Neuronal stem cell (in vitro differentiated cells): Measurements from ENCODE around the gene TSPYL1.

Experiments
- DNase-seq: peaks from one replicate; pipeline ENCODE4 v3.0.0-alpha.2; 2013; ENCODE audit warnings: low spot score
- H2AFZ ChIP-seq: one replicate; pipeline ENCODE4 v1.6.1; 2013; ENCODE audit warnings: mild to moderate bottlenecking, low read length, inconsistent platforms
- H2AK5ac ChIP-seq: 2 replicates; pipeline ENCODE4 v1.6.1; 2013; ENCODE audit warnings: low read depth, mild to moderate bottlenecking, inconsistent platforms, low read length, moderate library complexity, mixed read lengths
- H2BK120ac ChIP-seq: 2 replicates; pipeline ENCODE4 v1.6.1; 2013; ENCODE audit warnings: low read depth, mild to moderate bottlenecking, inconsistent platforms, low read length, moderate library complexity, mixed read lengths
- H2BK12ac ChIP-seq: one replicate; pipeline ENCODE4 v1.6.1; 2013; ENCODE audit warnings: low read length, inconsistent platforms
- H2BK15ac ChIP-seq: 2 replicates; pipeline ENCODE4 v1.6.1; 2013; ENCODE audit warnings: mild to moderate bottlenecking, low read length, inconsistent platforms, mixed read lengths
- H2BK5ac ChIP-seq: one replicate; pipeline ENCODE4 v1.6.1; 2013; ENCODE audit warnings: inconsistent platforms, mild to moderate bottlenecking, low read length, moderate library complexity
- H3K14ac ChIP-seq: one replicate; pipeline ENCODE4 v1.6.1; 2013; ENCODE audit warnings: low read length, inconsistent platforms
- H3K18ac ChIP-seq: 2 replicates; pipeline ENCODE4 v1.6.1; 2013; ENCODE audit warnings: low read length, inconsistent platforms
- H3K23ac ChIP-seq: 2 replicates; pipeline ENCODE4 v1.6.1; 2013; ENCODE audit warnings: low read depth, mild to moderate bottlenecking, mixed read lengths, low read length, inconsistent platforms; ENCODE audit not compliant: poor library complexity
- H3K27ac ChIP-seq: replicated peaks from 3 replicates; pipeline ENCODE4 v1.5.1; 2013; ENCODE audit warnings: low read length, inconsistent platforms
- H3K27me3 ChIP-seq, 3 experiments: 2 replicates each; pipeline ENCODE4 v1.6.1; 2013; ENCODE audit warnings: low read length in 3 of 3, mild to moderate bottlenecking in 2 of 3, inconsistent platforms in 1 of 3, low read depth in 1 of 3, mixed read lengths in 1 of 3, moderate library complexity in 1 of 3; ENCODE audit not compliant: control insufficient read depth in 3 of 3, insufficient read depth in 3 of 3
- H3K36me3 ChIP-seq, 2 donors: replicated peaks in 1 of 2; 2 replicates each; pipeline ENCODE4 v1.6.1; 2013; ENCODE audit warnings: low read length in 2 of 2; ENCODE audit not compliant: control insufficient read depth in 2 of 2, insufficient read depth in 2 of 2
- H3K4ac ChIP-seq: 2 replicates; pipeline ENCODE4 v1.6.1; 2013; ENCODE audit warnings: inconsistent platforms, mild to moderate bottlenecking, low read length, moderate library complexity
- H3K4me1 ChIP-seq, 2 donors: 1 replicate in 1 of 2; 2 replicates in 1 of 2; pipeline ENCODE4 v1.6.1; 2013; ENCODE audit warnings: low read length in 2 of 2, low read depth in 1 of 2; ENCODE audit not compliant: control insufficient read depth in 2 of 2, insufficient read depth in 1 of 2
- H3K4me2 ChIP-seq: one replicate; pipeline ENCODE4 v1.6.1; 2013; ENCODE audit warnings: mild to moderate bottlenecking, low read length, inconsistent platforms; ENCODE audit not compliant: insufficient read depth, poor library complexity, severe bottlenecking
- H3K4me3 ChIP-seq, 2 donors: 2 replicates each; pipeline ENCODE4 v1.5.1; 2013; ENCODE audit warnings: low read length in 2 of 2, mild to moderate bottlenecking in 2 of 2, inconsistent platforms in 1 of 2, moderate library complexity in 1 of 2
- H3K79me1 ChIP-seq: one replicate; pipeline ENCODE4 v1.6.1; 2013; ENCODE audit warnings: low read depth, mild to moderate bottlenecking, inconsistent platforms, low read length, moderate library complexity
- H3K9ac ChIP-seq: one replicate; pipeline ENCODE4 v1.6.1; 2013; ENCODE audit warnings: mild to moderate bottlenecking, low read depth, low read length, inconsistent platforms; ENCODE audit not compliant: poor library complexity
- H3K9me3 ChIP-seq, 2 donors: replicated peaks in 1 of 2; 2 replicates each; pipeline versions ENCODE3 to v1.6.1; 2013; ENCODE audit warnings: low read length in 2 of 2, mild to moderate bottlenecking in 2 of 2, inconsistent platforms in 1 of 2, low read depth in 1 of 2, mixed read lengths in 1 of 2, moderate library complexity in 1 of 2; ENCODE audit not compliant: control insufficient read depth in 2 of 2, insufficient read depth in 1 of 2
- H4K8ac ChIP-seq: one replicate; pipeline ENCODE4 v1.6.1; 2013; ENCODE audit warnings: low read depth, mild to moderate bottlenecking, inconsistent platforms, low read length, moderate library complexity
- H4K91ac ChIP-seq: one replicate; pipeline ENCODE4 v1.6.1; 2013; ENCODE audit warnings: low read length, low read depth, mild to moderate bottlenecking, inconsistent platforms; ENCODE audit not compliant: poor library complexity
- WGBS, 2 donors: extraction: QIAGEN DNeasy Blood & Tissue Kit; methylation state at CpG; one replicate each; pipeline ENCODE4 v1.1.7; 2013; ENCODE audit warnings: missing lambda C conversion rate in 2 of 2, mixed read lengths in 1 of 2; ENCODE audit not compliant: insufficient read length in 2 of 2, insufficient replicate concordance in 1 of 2; ENCODE audit errors: extremely low coverage in 2 of 2; 5-methylcytosine and 5-hydroxymethylcytosine counted together

TSPYL1 gene

GRCh38 chr6:116307001-116307400 is 27.3 kb upstream of the TSPYL1 start:
- Histone ChIP-seq H2BK15ac (no peak overlapping the region), H3K4ac (no peak overlapping the region), H3K14ac (no peak overlapping the region), H3K4me3 (no peak overlapping the region), H2BK5ac (no peak overlapping the region), H3K23ac (no peak overlapping the region), H3K27me3 (no peaks in the 10 kb centered on the region), H3K4me2 (no peak overlapping the region), H3K9ac (no peak overlapping the region), H3K36me3 (no peaks in the 10 kb centered on the region), H3K79me1 (no peaks in the 10 kb centered on the region), H4K91ac (no peak overlapping the region), H3K4me1 (no peaks in the 10 kb centered on the region), H3K18ac (no peak overlapping the region), H3K27ac (no peak overlapping the region), H4K8ac (no peak overlapping the region), H2AFZ (no peak overlapping the region), H2AK5ac (no peak overlapping the region), H3K9me3 (peaks cover 2 to 4% of the 10 kb centered on the region in 2 donors), H2BK120ac (no peak overlapping the region), H2BK12ac (no peak overlapping the region)
- no peak for DNase-seq
- no CpG with 5 or more reads among the region's 1 CpG for WGBS, 2 donors

- H4K91ac ChIP-seq = no peak overlapping the region
- no peak overlapping the region for H3K4me2 ChIP-seq
- H3K9me3 ChIP-seq = peaks cover 0 to 4% of the 10 kb centered on the region in 2 donors
- no peak for DNase-seq
- no peak overlapping the region for H3K27ac ChIP-seq
- H2BK12ac ChIP-seq = no peak overlapping the region
- no peak overlapping the region for H2BK15ac ChIP-seq
- no peak overlapping the region for H2BK5ac ChIP-seq
- H3K27me3 ChIP-seq = no peaks in the 10 kb centered on the region
- H2AK5ac ChIP-seq = no peak overlapping the region
- no peak overlapping the region for H3K4ac ChIP-seq
- no peaks in the 10 kb centered on the region for H3K79me1 ChIP-seq
- H3K4me1 ChIP-seq = peaks cover 0 to 6% of the 10 kb centered on the region in 2 donors
- H3K4me3 ChIP-seq = no peak overlapping the region
- H2BK120ac ChIP-seq = no peak overlapping the region
- no peak overlapping the region for H3K23ac ChIP-seq
- H3K14ac ChIP-seq = no peak overlapping the region
- no peak overlapping the region for H2AFZ ChIP-seq
- no peak overlapping the region for H4K8ac ChIP-seq
- H3K18ac ChIP-seq = no peak overlapping the region
- no peak overlapping the region for H3K9ac ChIP-seq
- H3K36me3 ChIP-seq = no peaks in the 10 kb centered on the region
Measured at GRCh38 chr6:116304538-116305097, 24.9 kb upstream of the TSPYL1 start.

GRCh38 chr6:116301104-116301503 is 21.4 kb upstream of the TSPYL1 start:
- Histone ChIP-seq H2AFZ (no peak overlapping the region), H3K14ac (no peak overlapping the region), H2BK120ac (no peak overlapping the region), H2AK5ac (no peak overlapping the region), H3K36me3 (no peaks in the 10 kb centered on the region), H3K4me2 (no peak overlapping the region), H3K79me1 (no peaks in the 10 kb centered on the region), H3K9ac (no peak overlapping the region), H3K18ac (no peak overlapping the region), H2BK5ac (no peak overlapping the region), H3K9me3 (peaks cover 3 to 13% of the 10 kb centered on the region in 2 donors), H2BK15ac (no peak overlapping the region), H3K4me1 (peaks cover 0 to 6% of the 10 kb centered on the region in 2 donors), H3K4ac (no peak overlapping the region), H3K23ac (no peak overlapping the region), H3K4me3 (no peak overlapping the region), H3K27me3 (no peaks in the 10 kb centered on the region), H4K91ac (no peak overlapping the region), H3K27ac (no peak overlapping the region), H4K8ac (no peak overlapping the region), H2BK12ac (no peak overlapping the region)
- DNase-seq = no peak
- no CpG with 5 or more reads among the region's 3 CpGs for WGBS, 2 donors

- Histone ChIP-seq H2BK5ac (no peak overlapping the region), H3K4ac (no peak overlapping the region), H2AK5ac (no peak overlapping the region), H3K9ac (no peak overlapping the region), H3K27ac (no peak overlapping the region), H3K4me1 (peaks cover 0 to 6% of the 10 kb centered on the region in 2 donors), H2BK12ac (no peak overlapping the region), H3K36me3 (no peaks in the 10 kb centered on the region), H4K8ac (no peak overlapping the region), H3K79me1 (no peaks in the 10 kb centered on the region), H3K4me2 (no peak overlapping the region), H3K18ac (no peak overlapping the region), H2BK15ac (no peak overlapping the region), H3K27me3 (no peaks in the 10 kb centered on the region), H3K9me3 (peaks cover 3 to 13% of the 10 kb centered on the region in 2 donors), H3K14ac (no peak overlapping the region), H3K23ac (no peak overlapping the region), H2AFZ (no peak overlapping the region), H4K91ac (no peak overlapping the region), H2BK120ac (no peak overlapping the region), H3K4me3 (no peak overlapping the region)
- WGBS, 2 donors = no CpG with 5 or more reads among the region's 1 CpG
- no peak for DNase-seq
Measured at GRCh38 chr6:116300566-116300965, 20.8 kb upstream of the TSPYL1 start.
